K562 (cell line): ENCODE data around the gene ZNF791. TPM values are rescaled to one million over a fixed set of nuclear protein-coding genes. Genes with fewer than 3 reads are reported as not detected.

Experiments
- CEBPB ChIP-seq: fragments of 450-650 bp; IDR thresholded peaks from 2 replicates; pipeline ENCODE4 v1.6.1; 2016; ENCODE audit warnings: missing genetic modification characterization, missing compliant biosample characterization
- EZH2 ChIP-seq: IDR thresholded peaks from 2 replicates; pipeline ENCODE4 v1.6.1; 2012; ENCODE audit warnings: low read depth, mild to moderate bottlenecking, inconsistent platforms, low read length, borderline replicate concordance
- HLTF ChIP-seq: fragments of 450-650 bp; IDR thresholded peaks from 2 replicates; pipeline ENCODE4 v1.6.1; 2016
- IRF9 ChIP-seq: fragments of 450-650 bp; IDR thresholded peaks from 2 replicates; pipeline ENCODE4 v1.6.1; 2016; ENCODE audit warnings: missing biosample characterization, missing genetic modification characterization
- KAT7 ChIP-seq: sonication (generic); formaldehyde crosslinking; IDR thresholded peaks from 2 replicates; pipeline ENCODE4 v1.8.0; 2022; ENCODE audit warnings: missing genetic modification reagents, mild to moderate bottlenecking, borderline replicate concordance
- RAD51 ChIP-seq: fragments of 450-650 bp; IDR thresholded peaks from 2 replicates; pipeline ENCODE4 v1.7.1; 2016; ENCODE audit warnings: low read depth, mild to moderate bottlenecking, borderline replicate concordance
- RBM34 ChIP-seq: fragments of 200-400 bp; formaldehyde crosslinking; IDR thresholded peaks from 2 replicates; pipeline ENCODE4 v1.6.1; 2018; ENCODE audit warnings: low read length, borderline replicate concordance; ENCODE audit not compliant: insufficient read depth
- TSHZ1 ChIP-seq: fragments of 250-450 bp; sonication (Bioruptor Pico); IDR thresholded peaks from 2 replicates; pipeline ENCODE4 v1.4.0; 2020; ENCODE audit warnings: mild to moderate bottlenecking, moderate library complexity
- ZHX1 ChIP-seq: fragments of 150-350 bp; conservative IDR thresholded peaks from 2 replicates; pipeline ENCODE4 v1.6.1; 2014; ENCODE audit warnings: low read length
- ZKSCAN1 ChIP-seq: fragments of 150-350 bp; IDR thresholded peaks from 2 replicates; pipeline ENCODE4 v1.6.1; 2016; ENCODE audit warnings: low read depth, low read length
- ZNF12 ChIP-seq: sonication (generic); formaldehyde crosslinking; IDR thresholded peaks from 2 replicates; pipeline ENCODE4 v1.4.0; 2020; ENCODE audit warnings: mild to moderate bottlenecking, missing genetic modification reagents
- polyA plus RNA-seq, 8 experiments: library from polyadenylated mRNA; depleted of rRNA in 4 of 8; stranded (reverse) in 5 of 8; unstranded in 3 of 8; fragments of >200 nt; fragmentation: Nextera tagmentation in 2 of 8; fragmentation: Illumina TruSeq in 1 of 8; extraction: Ambion mirVana in 2 of 8; extraction: Trizol in 1 of 8; gene quantifications; 2 replicates each; pipeline versions ENCODE4 v1.2.1 to v1.2.3, GENCODE V29; 2011 to 2014; ENCODE audit warnings: inconsistent platforms in 1 of 8, missing spikeins in 1 of 8
- total RNA-seq, 7 experiments: library from RNA; depleted of rRNA in 6 of 7; stranded (reverse); fragments of >200 nt in 6 of 7; fragmentation: Illumina TruSeq in 2 of 7; extraction: Trizol in 2 of 7; gene quantifications; 2 replicates each; pipeline versions ENCODE4 v1.2.1 to v1.2.3, GENCODE V29; 2011 to 2021; ENCODE audit warnings: low replicate concordance in 1 of 7
- TF ChIP-seq, protein P1 (sequence below): sonication (generic); formaldehyde crosslinking; IDR thresholded peaks from 2 replicates; pipeline ENCODE4 v1.9.0; 2022; ENCODE audit warnings: mild to moderate bottlenecking, missing genetic modification reagents

ZNF791 gene
- total and polyA plus RNA-seq, 9 of the 15 experiments (the other 6 are each of a cell fraction or from before 2014, with no cell fraction given) = 7.8 to 22.7 (median 13.1) TPM

GRCh38 chr19:12666265-12667048 lies 55.7 kb downstream of the ZNF791 start, which contains the start of the genes MAN2B1 and WDR83 (continued):
- no peak for TF ChIP-seq IRF9 (tag)
- TF ChIP-seq TSHZ1 (CRISPR knock-in tag) = no peak
- TF ChIP-seq, protein P1, sequence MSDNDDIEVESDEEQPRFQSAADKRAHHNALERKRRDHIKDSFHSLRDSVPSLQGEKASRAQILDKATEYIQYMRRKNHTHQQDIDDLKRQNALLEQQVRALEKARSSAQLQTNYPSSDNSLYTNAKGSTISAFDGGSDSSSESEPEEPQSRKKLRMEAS (CRISPR knock-in tag) = no peak
- no peak for TF ChIP-seq ZHX1
- TF ChIP-seq KAT7 (CRISPR knock-in tag) = no peak
- TF ChIP-seq CEBPB = no peak
- no peak for TF ChIP-seq HLTF
- no peak for TF ChIP-seq RBM34
- no peak for TF ChIP-seq EZH2
- TF ChIP-seq ZNF12 (CRISPR knock-in tag) = no peak
- TF ChIP-seq RAD51 = no peak
- TF ChIP-seq ZKSCAN1 = no peak
